Upper lobe of right lung (tissue), 1 donor: ENCODE data around the gene SRSF12. TPM values are rescaled to one million over a fixed set of nuclear protein-coding genes. Genes with fewer than 3 reads are reported as not detected.
A peak's percentile ranks its signal among the peaks of the same experiment; 100 is the strongest.

Source experiments
- ATAC-seq: fragments of 200-7000 bp; cut with Tn5 transposase; one replicate; pipeline ENCODE4 v1.9.1; 2020; ENCODE audit warnings: mild to moderate bottlenecking, moderate library complexity
- DNase-seq: peaks from one replicate; pipeline ENCODE4 v3.0.0-alpha.2; 2020
- H3K27ac ChIP-seq: fragments of 200-600 bp; one replicate; pipeline ENCODE4 v1.8.0; 2022
- H3K27me3 ChIP-seq: fragments of 200-600 bp; one replicate; pipeline ENCODE4 v1.8.0; 2022; ENCODE audit warnings: mild to moderate bottlenecking
- H3K36me3 ChIP-seq: fragments of 200-600 bp; one replicate; pipeline ENCODE4 v1.8.0; 2022
- H3K4me1 ChIP-seq: fragments of 200-600 bp; one replicate; pipeline ENCODE4 v1.8.0; 2022
- H3K4me3 ChIP-seq: fragments of 200-600 bp; one replicate; pipeline ENCODE4 v1.8.0; 2022; ENCODE audit warnings: mild to moderate bottlenecking
- H3K9me3 ChIP-seq: fragments of 200-600 bp; one replicate; pipeline ENCODE4 v1.8.0; 2022
- intact Hi-C: fragments of 100-400 bp; cut with DNase I; formaldehyde crosslinking; loops from one replicate; pipeline ENCODE4 v1.11.0; 2022
- long read RNA-seq: library from polyadenylated mRNA; unstranded; transcript quantifications from one replicate; pipeline ENCODE4 v2.0.0, GENCODE V29; 2021
- total RNA-seq: library from RNA; stranded (reverse); fragmentation: NEBNext Ultra II Directional; extraction: Animal tissue kit (Norgen Biotek cat#: 25700); gene quantifications from one replicate; pipeline ENCODE4 v1.2.1, GENCODE V29; 2021
- TF ChIP-seq, protein P1 (sequence below): fragments of 200-600 bp; IDR thresholded peaks from one replicate; pipeline ENCODE4 v1.8.0; 2022; ENCODE audit warnings: antibody characterized with exemption
- donor health status: DM: no; HTN: yes; CAD: no; lungs with severe emphysema.

Gene SRSF12
- not detected for total RNA-seq
- long read RNA-seq: 0 reads

- Histone ChIP-seq H3K27me3 (no peaks in the 10 kb centered on the region), H3K4me3 (peak within 1 kb of the TSS; percentile 61), H3K27ac (no peak within 1 kb of the TSS), H3K4me1 (peaks cover 5% of the 10 kb centered on the region), H3K9me3 (no peaks in the 10 kb centered on the region), H3K36me3 (no peaks in the 10 kb centered on the region)
- ATAC-seq: peak; percentile 95
- peak; percentile 78 for DNase-seq
- TF ChIP-seq, protein P1, sequence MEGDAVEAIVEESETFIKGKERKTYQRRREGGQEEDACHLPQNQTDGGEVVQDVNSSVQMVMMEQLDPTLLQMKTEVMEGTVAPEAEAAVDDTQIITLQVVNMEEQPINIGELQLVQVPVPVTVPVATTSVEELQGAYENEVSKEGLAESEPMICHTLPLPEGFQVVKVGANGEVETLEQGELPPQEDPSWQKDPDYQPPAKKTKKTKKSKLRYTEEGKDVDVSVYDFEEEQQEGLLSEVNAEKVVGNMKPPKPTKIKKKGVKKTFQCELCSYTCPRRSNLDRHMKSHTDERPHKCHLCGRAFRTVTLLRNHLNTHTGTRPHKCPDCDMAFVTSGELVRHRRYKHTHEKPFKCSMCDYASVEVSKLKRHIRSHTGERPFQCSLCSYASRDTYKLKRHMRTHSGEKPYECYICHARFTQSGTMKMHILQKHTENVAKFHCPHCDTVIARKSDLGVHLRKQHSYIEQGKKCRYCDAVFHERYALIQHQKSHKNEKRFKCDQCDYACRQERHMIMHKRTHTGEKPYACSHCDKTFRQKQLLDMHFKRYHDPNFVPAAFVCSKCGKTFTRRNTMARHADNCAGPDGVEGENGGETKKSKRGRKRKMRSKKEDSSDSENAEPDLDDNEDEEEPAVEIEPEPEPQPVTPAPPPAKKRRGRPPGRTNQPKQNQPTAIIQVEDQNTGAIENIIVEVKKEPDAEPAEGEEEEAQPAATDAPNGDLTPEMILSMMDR: no peak
- intact Hi-C loops: no loop called here
Observed at GRCh38 chr6:89117211-89118108, at the start of gene SRSF12. Gene SRSF12, minus strand, starts transcription at chr6:89118071. Its CDS starts 184 bp downstream, at chr6:89117887.

DNA sequence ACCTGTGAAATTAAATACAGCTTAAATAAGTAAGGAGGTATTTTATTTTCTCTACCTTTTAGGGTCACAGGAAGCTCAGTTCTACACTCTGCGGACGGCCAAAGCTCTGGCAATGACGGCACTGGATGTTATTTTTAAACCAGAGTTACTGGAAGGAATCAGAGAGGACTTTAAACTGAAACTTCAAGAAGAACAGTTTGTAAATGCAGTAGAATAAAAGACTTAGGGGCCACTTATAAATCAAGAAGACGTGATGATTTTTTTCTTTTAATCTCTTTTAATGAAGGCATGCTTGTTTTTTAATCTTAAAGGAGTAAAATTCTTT is 44.1 kb upstream of the SRSF12 start:
- no peak overlapping the region for H3K4me3 ChIP-seq
- TF ChIP-seq, protein P1: no peak
- H3K27ac ChIP-seq: no peak overlapping the region
- no peaks in the 10 kb centered on the region for H3K9me3 ChIP-seq
- ATAC-seq: no peak
- no peaks in the 10 kb centered on the region for H3K4me1 ChIP-seq
- H3K27me3 ChIP-seq: no peaks in the 10 kb centered on the region
- no peak for DNase-seq
- H3K36me3 ChIP-seq: peaks cover 30% of the 10 kb centered on the region
- intact Hi-C loops: no loop called here

DNA sequence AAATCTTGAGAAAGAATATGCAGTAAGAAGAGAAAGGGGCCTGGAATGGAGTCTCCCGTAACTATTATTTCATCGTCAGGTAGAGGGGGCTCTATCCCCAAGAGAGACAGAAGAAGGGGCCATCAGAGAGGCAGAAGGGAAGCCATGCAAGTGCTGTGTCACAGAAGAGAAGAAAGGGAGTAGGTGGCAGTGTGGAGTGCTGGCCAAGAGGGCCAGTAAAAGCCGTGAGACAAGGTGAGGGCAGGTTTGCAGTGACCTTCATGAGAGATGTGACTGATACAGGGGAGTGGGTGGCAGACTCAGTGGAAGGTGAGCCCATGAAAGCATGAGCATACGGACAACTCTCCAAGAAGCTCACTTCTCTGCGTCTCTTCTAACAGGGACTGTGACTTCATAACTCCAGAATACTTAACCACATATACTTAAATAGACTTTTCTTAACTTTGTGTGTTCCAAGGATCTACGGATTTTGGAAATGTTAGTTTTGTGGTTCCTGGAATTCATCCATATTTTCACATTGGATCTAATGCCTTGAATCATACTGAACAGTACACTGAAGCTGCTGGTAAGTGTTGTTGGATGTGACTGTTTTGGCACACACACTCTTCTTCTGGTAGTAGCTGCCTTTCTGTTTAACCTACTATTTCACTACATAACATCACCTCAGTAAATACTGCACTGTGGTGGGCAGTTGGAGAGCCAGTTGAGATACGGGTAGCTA is 43.6 kb upstream of the SRSF12 start:
- Histone ChIP-seq H3K4me3 (no peak overlapping the region), H3K27me3 (no peaks in the 10 kb centered on the region), H3K36me3 (peaks cover 30% of the 10 kb centered on the region), H3K27ac (no peak overlapping the region), H3K9me3 (no peaks in the 10 kb centered on the region), H3K4me1 (no peaks in the 10 kb centered on the region)
- ATAC-seq (no peak), DNase-seq (no peak)
- TF ChIP-seq, protein P1: no peak
- intact Hi-C loops: no loop called here

GRCh38 chr6:89160331-89161092 is 42.6 kb upstream of the SRSF12 start:
- Histone ChIP-seq H3K4me1 (no peaks in the 10 kb centered on the region), H3K27me3 (no peaks in the 10 kb centered on the region), H3K27ac (no peak overlapping the region), H3K9me3 (no peaks in the 10 kb centered on the region), H3K36me3 (peaks cover 30% of the 10 kb centered on the region), H3K4me3 (no peak overlapping the region)
- ATAC-seq: no peak
- intact Hi-C loops: no loop called here
- DNase-seq: no peak
- TF ChIP-seq, protein P1: no peak

DNA sequence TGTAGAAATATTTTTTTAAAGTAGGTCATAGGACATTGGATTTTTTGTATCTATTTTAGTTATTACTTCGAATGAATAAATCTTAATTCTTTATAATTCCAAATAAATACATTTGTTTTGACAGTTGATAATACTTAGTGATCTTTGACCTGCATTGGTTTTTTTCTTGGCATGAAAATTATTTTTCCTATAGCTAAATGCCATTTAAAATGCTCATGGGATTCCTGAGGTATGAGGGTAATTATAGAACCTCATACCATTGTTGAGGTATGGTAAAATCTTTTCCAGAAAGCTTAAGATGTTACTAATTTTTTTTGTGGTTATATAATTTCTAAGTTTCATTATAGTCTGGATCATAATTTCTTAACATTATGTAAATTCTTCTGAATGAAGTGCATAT is 36.3 kb upstream of the SRSF12 start:
- H3K4me3 ChIP-seq: no peak overlapping the region
- no peaks in the 10 kb centered on the region for H3K27me3 ChIP-seq
- no peaks in the 10 kb centered on the region for H3K36me3 ChIP-seq
- TF ChIP-seq, protein P1: no peak
- H3K27ac ChIP-seq: no peak overlapping the region
- H3K9me3 ChIP-seq: no peaks in the 10 kb centered on the region
- no peaks in the 10 kb centered on the region for H3K4me1 ChIP-seq
- no peak for ATAC-seq
- intact Hi-C loops: no loop called here
- no peak for DNase-seq
